AG20443 (cell line): ENCODE results near the gene PLEKHA6.
A peak's percentile ranks its signal among the peaks of the same experiment; 100 is the strongest.

ENCODE experiments used
- DNase-seq: peaks from one replicate; pipeline ENCODE4 v3.0.0; 2012; ENCODE audit warnings: low spot score, mixed read lengths

PLEKHA6 gene, protein sequence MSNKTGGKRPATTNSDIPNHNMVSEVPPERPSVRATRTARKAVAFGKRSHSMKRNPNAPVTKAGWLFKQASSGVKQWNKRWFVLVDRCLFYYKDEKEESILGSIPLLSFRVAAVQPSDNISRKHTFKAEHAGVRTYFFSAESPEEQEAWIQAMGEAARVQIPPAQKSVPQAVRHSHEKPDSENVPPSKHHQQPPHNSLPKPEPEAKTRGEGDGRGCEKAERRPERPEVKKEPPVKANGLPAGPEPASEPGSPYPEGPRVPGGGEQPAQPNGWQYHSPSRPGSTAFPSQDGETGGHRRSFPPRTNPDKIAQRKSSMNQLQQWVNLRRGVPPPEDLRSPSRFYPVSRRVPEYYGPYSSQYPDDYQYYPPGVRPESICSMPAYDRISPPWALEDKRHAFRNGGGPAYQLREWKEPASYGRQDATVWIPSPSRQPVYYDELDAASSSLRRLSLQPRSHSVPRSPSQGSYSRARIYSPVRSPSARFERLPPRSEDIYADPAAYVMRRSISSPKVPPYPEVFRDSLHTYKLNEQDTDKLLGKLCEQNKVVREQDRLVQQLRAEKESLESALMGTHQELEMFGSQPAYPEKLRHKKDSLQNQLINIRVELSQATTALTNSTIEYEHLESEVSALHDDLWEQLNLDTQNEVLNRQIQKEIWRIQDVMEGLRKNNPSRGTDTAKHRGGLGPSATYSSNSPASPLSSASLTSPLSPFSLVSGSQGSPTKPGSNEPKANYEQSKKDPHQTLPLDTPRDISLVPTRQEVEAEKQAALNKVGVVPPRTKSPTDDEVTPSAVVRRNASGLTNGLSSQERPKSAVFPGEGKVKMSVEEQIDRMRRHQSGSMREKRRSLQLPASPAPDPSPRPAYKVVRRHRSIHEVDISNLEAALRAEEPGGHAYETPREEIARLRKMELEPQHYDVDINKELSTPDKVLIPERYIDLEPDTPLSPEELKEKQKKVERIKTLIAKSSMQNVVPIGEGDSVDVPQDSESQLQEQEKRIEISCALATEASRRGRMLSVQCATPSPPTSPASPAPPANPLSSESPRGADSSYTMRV

DNA sequence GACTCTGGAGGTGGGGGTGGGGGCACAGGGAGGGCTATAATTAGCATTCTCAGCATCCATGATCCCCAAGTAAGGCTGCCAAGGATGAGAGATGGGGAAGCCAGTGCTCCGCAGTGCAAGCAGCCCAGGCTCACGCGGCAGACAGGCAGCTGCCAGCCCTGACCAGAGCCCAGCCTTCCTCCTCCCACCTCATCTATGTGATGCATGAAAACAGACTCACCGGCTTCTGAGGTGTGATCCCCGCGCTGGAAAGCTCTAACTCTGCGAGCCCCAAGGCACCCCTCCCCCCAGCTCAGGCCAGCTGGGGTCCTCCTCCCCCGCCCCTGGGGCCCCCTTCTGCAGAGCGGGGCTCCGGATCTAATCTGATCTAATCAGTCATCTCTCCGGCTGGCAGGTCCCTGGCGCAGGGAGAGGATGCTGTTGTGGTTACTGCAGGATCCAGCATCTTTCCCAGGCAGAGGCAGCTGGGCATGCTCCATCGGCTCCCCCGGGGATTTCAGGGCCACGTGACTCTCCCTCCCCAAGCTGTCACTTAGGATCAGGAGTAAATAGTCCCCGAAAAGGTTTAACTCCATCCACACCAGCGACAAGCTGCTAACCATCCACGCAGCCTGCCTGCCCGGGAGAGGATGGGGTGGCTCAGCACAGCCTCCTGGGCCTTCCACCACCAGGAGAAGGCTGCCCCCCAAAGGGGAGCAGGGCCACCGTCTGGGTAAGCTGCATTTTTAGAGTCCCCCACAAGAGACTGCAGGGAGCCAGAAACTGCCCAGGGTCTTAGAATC lies at the start of gene PLEKHA6:
Gene PLEKHA6 (minus strand): TSS at position 456 of the 782 bp plus-strand sequence. CDS start 86,202 bp downstream, outside the sequence.
- peak; percentile 53 for DNase-seq

DNA sequence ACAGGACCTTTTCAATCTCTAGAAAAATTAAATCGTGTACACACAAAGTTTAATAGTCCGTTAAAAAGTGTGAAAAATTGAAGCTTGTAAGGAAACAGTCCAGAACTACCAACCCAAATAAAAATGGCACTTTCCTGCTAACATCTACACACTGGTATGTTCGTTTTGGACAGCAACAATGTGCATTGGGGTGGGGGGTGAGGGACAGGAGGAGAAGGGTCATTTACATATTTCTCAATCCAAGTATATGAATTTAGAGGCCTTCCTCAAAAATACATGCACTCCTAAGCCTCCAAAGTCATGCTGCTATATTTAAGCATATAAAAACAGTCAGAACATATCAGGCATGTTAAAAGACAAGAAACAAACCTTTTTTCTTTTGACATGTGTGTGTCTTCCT lies 49.4 kb upstream of the PLEKHA6 start:
- no peak for DNase-seq

DNA sequence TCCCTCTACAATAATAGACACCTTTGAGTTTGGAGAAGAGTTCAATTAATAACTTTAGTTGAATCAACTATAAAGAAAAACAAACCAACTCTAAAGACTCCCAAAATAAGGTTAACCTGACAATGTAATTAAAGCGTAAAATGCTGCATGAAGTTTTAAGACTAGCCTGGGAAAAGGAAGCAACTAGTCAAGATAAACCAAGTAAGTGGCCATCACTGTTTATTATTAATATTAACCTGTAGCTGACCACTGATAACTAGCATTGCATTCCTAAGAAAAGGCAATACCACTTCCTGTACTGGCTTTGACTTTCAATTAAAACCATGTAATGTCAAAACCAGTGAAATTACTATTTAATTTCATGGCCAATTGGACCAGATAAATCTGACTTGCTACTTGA lies 48.9 kb upstream of the PLEKHA6 start:
- DNase-seq = no peak

DNA sequence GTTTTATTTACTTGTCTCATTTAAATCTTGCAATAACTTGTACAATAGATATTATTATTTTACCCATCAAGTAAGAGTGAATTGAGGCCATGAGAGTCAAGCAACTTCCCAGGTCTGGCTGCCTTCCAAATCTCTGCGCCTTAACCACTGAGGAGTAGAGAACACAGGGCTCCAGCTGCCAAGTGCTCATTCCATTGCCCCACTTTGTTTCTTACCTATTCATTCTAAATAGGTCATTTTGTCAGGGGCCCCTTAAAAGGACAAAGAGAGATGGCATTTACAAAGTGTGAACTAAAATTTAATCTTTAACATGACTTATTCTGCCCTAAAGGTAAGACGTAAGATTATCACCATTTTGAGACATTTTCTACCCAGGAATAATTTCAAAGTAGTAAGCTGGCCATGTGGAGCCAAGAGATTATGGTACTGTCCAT lies 48.4 kb upstream of the PLEKHA6 start:
- peak; percentile 46 for DNase-seq

DNA sequence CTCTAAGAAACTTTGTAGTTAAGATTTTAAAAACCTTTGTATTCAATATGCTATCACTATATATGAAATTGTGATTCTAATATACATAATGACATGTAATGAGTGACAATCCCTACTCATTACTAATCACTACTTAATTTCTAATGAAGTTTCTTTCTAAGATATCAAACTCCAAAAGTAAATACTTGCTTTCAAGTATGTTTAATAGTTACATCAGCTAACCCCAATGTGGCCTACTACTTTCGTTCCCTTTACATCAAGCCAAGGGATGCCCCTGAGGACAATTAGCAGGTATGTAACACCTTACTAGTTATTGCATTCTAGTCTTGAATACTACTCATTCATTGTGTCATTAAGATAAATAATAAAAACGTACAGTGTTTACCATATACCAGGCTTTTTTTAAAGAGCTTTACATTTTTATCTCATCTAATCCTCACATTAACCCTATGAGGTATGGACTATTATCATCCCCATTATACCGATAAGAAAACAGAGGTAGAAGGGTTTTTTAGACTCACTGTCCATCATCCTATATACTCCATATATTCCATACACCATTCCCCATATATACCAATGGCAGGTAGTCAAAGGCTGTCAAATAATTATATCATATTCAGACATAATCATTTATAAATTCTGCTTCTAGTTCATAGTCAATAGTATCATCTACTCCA lies 47.7 kb upstream of the PLEKHA6 start:
- DNase-seq = no peak

DNA sequence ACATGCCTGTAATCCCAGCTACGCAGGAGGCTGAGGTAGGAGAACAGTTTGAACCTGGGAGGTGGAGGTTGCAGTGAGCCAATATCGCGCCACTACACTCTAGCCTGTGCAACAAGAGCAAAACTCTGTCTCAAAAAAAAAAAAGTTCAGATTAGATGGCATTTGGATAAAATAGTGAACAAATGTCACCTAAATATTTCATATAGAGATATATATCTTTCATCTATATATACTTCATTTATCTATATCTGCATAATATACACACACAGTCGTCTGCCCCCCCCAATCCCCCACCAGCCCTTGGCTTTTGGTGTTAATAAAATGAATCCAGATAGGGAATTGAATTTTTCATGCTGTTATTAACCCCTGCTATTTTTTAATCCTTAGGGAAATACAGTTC lies 46.9 kb upstream of the PLEKHA6 start:
- DNase-seq = no peak

DNA sequence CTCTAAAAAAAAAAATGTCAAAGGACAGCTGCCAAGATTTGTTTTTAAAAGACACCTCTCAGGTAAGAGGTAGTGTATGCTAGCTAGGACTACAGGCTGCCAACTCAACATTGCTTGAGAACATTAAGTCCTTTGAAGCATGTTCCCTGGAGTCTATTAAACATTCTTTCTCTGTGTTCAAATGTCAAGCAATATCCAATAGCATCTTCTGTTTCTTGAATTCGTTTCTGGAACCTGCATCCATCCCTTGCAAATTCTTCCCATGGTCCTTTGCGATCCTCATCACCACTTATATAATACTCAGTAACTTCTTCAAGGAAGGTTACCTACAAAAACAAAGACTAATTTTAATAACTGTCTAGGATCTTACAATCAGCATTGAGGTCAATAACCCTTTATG lies 46.3 kb upstream of the PLEKHA6 start:
- DNase-seq = no peak

DNA sequence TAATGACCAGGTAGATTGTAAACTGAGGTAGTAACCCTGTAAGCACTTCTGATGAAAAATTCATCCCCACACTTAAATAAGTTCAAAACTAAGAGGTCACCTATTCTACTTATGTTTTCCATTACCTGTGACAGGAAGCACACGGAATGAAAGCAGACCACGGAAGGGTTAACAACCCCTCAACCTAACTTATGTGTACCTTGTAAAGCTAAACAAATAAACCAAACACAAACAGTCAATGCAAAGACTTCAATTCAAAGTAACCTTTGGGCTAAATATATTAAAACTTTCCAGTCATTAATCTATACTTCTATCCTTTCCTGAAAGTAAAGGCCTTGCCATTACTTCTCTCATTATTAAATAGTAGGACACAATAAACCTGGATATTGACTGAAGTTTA lies 44.9 kb upstream of the PLEKHA6 start:
- DNase-seq = no peak

DNA sequence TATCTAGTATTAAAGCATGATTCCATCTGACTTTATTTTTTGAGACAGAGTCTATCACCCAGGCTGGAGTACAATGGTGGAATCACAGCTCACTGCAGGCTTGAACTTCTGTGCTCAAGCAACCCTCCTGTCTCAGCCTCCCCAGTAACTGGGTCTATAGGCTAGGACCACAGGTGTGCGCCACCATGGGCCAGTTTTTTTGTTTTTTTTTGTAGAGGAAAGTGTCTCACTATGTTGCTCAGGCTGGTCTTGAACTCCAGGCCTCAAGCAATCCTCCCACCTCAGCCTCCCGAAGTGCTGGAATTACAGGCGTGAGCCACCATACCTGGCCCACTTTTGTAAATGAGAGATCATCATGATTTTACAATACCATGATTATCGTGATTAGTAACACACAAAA lies 42.7 kb upstream of the PLEKHA6 start:
- DNase-seq = no peak

DNA sequence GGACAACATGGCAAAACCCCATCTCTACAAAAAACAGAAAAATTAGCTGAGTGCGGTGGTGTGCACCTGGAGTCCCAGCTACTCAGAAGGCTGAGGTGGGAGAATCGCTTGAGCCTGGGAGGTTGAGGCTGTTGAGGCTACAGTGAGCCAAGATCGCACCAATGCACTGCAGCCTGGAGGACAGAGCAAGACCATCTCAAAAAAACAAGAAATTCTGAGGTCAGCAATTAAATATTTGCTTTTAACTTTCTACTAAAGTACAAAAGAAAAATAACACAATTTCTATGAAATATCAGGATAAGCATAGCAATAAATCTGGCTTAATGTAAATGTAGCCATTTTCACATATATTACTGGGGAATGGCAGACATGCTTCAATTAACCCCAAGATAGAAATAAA lies 42.0 kb upstream of the PLEKHA6 start:
- no peak for DNase-seq

DNA sequence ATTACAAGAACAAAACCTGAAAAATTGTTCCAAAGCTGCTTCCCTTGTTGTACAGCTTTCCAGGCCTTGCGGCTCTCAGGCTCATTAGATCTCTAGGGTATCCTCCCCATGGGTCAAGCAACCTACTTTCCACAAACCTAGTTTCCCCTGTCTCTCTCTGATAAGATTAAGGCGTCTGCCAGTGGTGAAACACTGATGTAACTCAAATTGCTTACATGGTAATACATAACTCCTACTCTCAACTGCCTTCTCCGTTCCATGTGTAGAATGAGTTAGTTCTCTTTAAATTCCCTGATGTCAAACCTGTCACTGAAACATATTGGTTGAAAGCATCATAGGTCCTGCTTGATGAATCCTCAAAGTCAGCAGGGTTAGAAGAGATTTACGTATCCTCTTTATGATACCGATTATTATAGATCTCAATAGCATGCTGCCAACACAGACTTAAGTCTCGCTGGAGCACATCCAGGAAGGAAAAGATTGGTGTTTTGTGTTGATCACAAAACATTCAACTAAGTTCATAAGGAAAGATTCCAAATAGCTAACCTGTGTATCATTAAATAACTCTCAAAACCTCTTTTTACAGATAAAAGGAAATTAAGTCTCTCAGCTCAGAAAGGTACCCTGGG lies 41.3 kb upstream of the PLEKHA6 start:
- no peak for DNase-seq

DNA sequence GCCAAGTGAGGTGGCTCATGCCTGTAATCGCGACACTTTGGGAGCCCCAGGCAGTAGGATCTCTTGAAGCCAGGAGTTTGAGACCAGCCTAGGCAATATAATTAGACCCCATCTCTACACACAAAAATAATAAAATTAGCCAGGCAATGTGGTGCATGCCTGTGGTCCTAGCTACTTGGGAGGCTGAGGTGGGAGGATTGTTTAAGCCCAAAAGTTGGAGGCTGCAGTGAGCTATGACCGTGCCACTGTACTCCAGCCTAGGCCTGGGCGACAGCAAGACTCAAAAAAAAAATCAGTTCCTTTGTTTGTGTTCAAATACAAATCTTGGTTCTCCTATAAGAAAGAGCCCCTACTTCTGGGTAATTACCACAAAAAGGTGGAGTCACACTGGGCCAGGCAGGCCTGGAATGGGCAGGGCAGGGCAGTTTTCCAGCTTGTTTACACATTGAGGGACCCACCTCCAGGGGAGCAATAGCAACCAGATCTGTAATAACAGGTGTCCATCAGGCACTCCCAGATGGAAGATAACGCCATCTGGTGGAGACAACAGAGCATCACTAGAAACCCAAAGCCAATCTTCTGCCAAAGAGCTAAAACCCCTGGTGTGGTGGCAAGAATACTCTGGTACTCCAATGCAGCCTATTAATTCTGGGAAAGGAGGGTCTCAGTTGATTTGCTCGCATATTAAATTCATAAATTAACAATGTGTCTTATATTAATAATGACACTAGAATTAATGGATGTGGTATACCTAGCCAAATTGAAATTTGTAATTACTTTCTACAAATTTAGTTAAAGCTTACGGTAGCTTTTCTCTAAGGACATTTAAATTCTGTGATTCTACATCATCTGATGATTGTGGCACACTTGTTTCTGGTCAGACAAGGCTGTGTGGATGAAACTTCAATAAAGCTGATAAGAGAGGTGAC lies 38.7 kb upstream of the PLEKHA6 start:
- DNase-seq = peak; percentile 82

DNA sequence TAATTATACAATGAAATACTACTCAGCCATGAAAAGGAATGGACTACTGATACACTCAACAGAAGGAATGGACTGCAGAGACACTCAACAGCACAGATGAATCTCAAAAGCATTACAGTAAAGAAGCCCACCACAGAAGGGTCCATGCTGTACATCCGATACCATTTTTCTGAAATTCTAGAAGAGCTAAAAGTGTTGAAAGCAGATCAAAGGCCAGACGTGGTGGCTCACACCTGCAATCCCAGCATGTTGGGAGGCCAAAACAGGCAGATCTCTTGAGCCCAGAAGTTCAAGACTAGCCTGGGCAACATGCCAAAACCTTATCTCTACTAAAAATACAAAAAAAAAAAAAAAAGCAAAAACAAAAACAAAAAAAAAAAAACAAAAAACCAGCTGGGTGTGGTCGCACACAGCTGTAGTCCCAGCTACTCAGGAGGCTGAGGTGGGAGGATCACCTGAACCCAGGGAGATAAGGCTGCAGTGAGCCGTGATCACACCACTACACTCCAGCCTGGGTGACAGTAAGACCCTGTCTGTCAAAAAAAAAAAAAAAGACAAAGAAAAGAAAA lies 36.4 kb upstream of the PLEKHA6 start:
- no peak for DNase-seq

DNA sequence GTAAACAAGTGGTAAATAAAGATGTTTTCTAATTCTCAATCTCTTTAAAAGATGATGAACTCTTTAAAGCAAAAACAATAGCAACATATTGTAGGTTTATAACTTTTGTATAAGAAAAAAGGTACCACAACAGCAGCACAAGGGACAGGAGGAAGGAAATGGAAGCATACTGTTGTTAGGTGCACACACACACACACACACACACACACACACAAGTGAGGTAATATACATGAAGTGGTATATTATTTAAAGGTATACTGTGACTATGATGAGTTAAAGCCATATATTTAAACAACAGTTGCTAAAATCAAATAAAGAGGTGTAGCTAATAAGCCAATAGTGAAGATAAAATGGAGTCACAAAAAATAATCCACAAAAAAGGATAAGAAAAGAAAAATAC lies 31.9 kb upstream of the PLEKHA6 start:
- DNase-seq = no peak

DNA sequence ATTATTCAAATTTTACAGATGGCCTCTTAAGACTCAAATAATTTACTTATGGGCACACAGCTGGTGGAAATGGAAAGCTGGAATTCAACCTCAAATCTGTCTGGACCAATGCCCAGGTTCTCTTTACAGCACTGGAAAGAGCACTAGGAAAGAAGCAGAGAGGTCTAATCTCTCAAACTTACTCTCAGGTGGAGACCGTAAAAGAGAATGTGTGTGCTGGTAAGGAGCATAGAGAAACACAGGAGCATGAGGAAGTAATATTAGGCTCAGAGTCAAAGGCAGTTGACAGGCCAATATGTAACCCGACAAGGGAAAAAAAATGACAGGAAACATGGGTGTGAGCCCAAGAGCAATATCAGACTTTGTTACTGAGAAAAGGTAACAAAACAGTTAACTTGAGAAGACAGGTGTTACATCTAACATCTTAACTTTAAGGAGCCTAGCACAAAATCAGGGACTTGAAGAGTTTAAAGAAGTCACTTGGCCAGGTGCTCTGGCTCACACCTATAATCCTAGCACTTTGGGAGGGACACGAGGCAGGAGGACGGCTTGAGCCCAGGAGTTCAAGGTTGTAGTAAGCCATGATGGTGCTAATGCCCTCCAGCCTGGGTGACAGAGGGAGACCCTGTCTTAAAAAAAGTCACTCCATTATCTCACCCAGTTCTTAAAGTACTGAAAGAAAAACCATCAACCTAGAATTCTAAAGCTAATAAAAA lies 31.2 kb upstream of the PLEKHA6 start:
- no peak for DNase-seq

DNA sequence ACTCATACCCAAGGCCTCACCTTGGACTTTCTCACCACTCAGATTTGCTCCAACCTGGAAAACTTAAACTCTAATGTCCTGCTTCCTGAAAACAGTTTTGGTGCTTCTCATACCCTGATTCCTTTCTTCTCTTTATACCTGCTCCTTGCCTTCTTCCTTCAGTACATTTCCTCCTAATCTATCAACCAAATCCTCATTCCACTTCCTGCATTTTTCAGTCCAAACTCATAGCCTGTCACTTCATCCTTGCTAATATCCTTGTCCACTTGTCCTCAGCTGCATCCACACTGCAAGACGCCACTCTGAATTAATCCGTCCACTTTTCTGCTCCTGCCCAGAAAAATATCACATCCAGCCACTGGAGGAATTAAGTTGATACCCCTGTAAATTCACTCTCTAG lies 26.0 kb upstream of the PLEKHA6 start:
- DNase-seq = no peak

DNA sequence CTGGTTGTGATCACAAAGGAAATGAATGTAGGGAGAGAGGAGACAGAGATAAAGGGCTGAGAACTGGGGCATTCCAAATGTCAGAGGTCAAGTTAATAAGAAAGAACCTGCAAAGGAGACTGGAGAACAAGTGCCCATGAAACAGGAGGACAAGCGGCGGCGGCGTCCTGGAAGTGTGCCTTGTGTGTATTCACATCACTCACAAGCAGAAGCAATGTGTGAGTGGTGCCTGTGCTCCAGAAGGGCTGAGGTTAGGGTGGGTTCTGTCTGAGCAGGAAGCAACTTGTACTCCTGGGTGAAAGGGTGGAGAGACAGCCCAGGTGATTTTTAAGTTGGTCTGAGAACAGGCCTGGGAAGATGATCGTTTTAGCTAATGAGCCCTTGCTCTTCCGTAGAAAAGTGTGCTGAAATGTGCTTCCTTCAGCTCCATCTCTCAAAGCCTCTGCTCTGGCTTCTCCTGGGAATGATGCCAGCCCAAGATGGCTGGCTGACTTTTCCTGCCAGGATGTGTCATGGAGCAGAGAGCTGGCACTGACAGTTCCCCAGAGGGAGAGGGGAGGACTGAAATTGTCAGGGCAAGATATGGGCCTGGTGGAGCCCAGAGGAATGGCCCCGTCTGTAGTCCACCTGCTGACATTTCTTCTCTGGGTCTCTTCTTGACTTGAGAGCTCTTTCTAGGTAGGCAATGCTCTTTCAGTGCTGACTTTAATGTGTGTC lies 25.1 kb upstream of the PLEKHA6 start:
- DNase-seq = peak; percentile 87
